GM12874 (cell line): ENCODE measurements around the gene GRIN2C.

ENCODE experiments used
- CTCF ChIP-seq: IDR thresholded peaks from 2 replicates; pipeline ENCODE4 v1.5.1; 2011; ENCODE audit warnings: low read depth, mild to moderate bottlenecking, control low read depth, low read length, moderate library complexity; ENCODE audit not compliant: insufficient read depth

Gene GRIN2C

GRCh38 chr17:74898376-74898946 is 38.8 kb upstream of the GRIN2C start:
- TF ChIP-seq CTCF = no peak

GRCh38 chr17:74893936-74894671 is 34.4 kb upstream of the GRIN2C start:
- no peak for TF ChIP-seq CTCF

GRCh38 chr17:74892974-74893911 is 33.6 kb upstream of the GRIN2C start, which contains the start of gene FADS6:
TSS of gene FADS6 (minus strand) at chr17:74893633. CDS start at chr17:74893595, 38 bp downstream.
- no peak for TF ChIP-seq CTCF

GRCh38 chr17:74892013-74892841 is 32.5 kb upstream of the GRIN2C start:
- no peak for TF ChIP-seq CTCF

GRCh38 chr17:74890554-74890953 is 30.9 kb upstream of the GRIN2C start:
- TF ChIP-seq CTCF = no peak

GRCh38 chr17:74888469-74888868 is 28.8 kb upstream of the GRIN2C start:
- no peak for TF ChIP-seq CTCF
